WTC11 (cell line): Measurements from ENCODE around the gene CCND1. TPM values are rescaled to one million over a fixed set of nuclear protein-coding genes. Genes with fewer than 3 reads are reported as not detected.

Experiments
- ATAC-seq: fragments of 200-7000 bp; cut with Tn5 transposase; 2 replicates; pipeline ENCODE4 v1.10.0; 2021; ENCODE audit warnings: mild to moderate bottlenecking, moderate library complexity
- CTCF ChIA-PET: fragments of 300-600 bp; sonication (Branson Sonifier 250); formaldehyde crosslinking; loops from one replicate; lab custom pipeline; 2021; ENCODE audit warnings: antibody characterized with exemption; lab: Charles Lee
- POLR2A ChIA-PET: fragments of 350-600 bp; sonication (Branson Sonifier 250); formaldehyde crosslinking; loops from one replicate; lab custom pipeline; 2021; ENCODE audit warnings: antibody characterized with exemption; lab: Charles Lee
- DNase-seq: peaks from one replicate; pipeline ENCODE4 v3.0.0; 2021; ENCODE audit warnings: low spot score
- H3K27ac Mint-ChIP-seq: 2 replicates; pipeline ENCODE4 v1.8.0; 2021; ENCODE audit warnings: mixed read lengths
- H3K27me3 Mint-ChIP-seq: 2 replicates; pipeline ENCODE4 v1.8.0; 2021; ENCODE audit warnings: low read depth, mild to moderate bottlenecking, moderate library complexity, mixed read lengths
- H3K36me3 Mint-ChIP-seq: 2 replicates; pipeline ENCODE4 v1.8.0; 2021; ENCODE audit warnings: mixed read lengths
- H3K4me1 Mint-ChIP-seq: 2 replicates; pipeline ENCODE4 v1.8.0; 2022; ENCODE audit warnings: mixed read lengths
- H3K4me3 Mint-ChIP-seq: 2 replicates; pipeline ENCODE4 v1.8.0; 2021; ENCODE audit warnings: mild to moderate bottlenecking, moderate library complexity, mixed read lengths
- H3K9me3 Mint-ChIP-seq: 2 replicates; pipeline ENCODE4 v1.8.0; 2021; ENCODE audit warnings: mixed read lengths
- E2F5 ChIP-seq: sonication (generic); formaldehyde crosslinking; IDR thresholded peaks from 2 replicates; pipeline ENCODE4 v1.8.1; 2022; ENCODE audit warnings: mild to moderate bottlenecking, moderate library complexity, missing genetic modification reagents
- EMX1 ChIP-seq: fragments of 250-450 bp; sonication (Bioruptor Pico); IDR thresholded peaks from 2 replicates; pipeline ENCODE4 v1.8.0; 2021; ENCODE audit warnings: mild to moderate bottlenecking
- FOXJ3 ChIP-seq: sonication (generic); formaldehyde crosslinking; IDR thresholded peaks from 2 replicates; pipeline ENCODE4 v1.9.0; 2021; ENCODE audit warnings: missing genetic modification reagents, mild to moderate bottlenecking, borderline replicate concordance
- FOXP1 ChIP-seq: sonication (generic); formaldehyde crosslinking; IDR thresholded peaks from 2 replicates; pipeline ENCODE4 v1.8.0; 2022; ENCODE audit warnings: missing genetic modification reagents, mild to moderate bottlenecking, moderate library complexity, borderline replicate concordance
- GABPB1 ChIP-seq: sonication (generic); formaldehyde crosslinking; IDR thresholded peaks from 2 replicates; pipeline ENCODE4 v1.8.1; 2023; ENCODE audit warnings: mild to moderate bottlenecking, missing genetic modification reagents
- IRF1 ChIP-seq: sonication (generic); formaldehyde crosslinking; IDR thresholded peaks from 2 replicates; pipeline ENCODE4 v1.8.0; 2023; ENCODE audit warnings: missing genetic modification reagents
- JUN ChIP-seq: sonication (generic); formaldehyde crosslinking; IDR thresholded peaks from 2 replicates; pipeline ENCODE4 v1.8.0; 2023; ENCODE audit warnings: mild to moderate bottlenecking, missing genetic modification reagents
- KAT7 ChIP-seq: sonication (generic); formaldehyde crosslinking; IDR thresholded peaks from 2 replicates; pipeline ENCODE4 v1.8.1; 2023; ENCODE audit warnings: missing genetic modification reagents, mild to moderate bottlenecking, borderline replicate concordance
- PRRX2 ChIP-seq: fragments of 250-450 bp; sonication (Bioruptor Pico); IDR thresholded peaks from 2 replicates; pipeline ENCODE4 v1.8.0; 2021; ENCODE audit warnings: mild to moderate bottlenecking
- SOX15 ChIP-seq: fragments of 250-450 bp; sonication (Bioruptor Pico); IDR thresholded peaks from 2 replicates; pipeline ENCODE4 v1.9.0; 2021; ENCODE audit warnings: mild to moderate bottlenecking
- TEAD1 ChIP-seq: sonication (generic); formaldehyde crosslinking; IDR thresholded peaks from 2 replicates; pipeline ENCODE4 v1.8.0; 2022; ENCODE audit warnings: mild to moderate bottlenecking, missing genetic modification reagents
- TEAD4 ChIP-seq: sonication (generic); formaldehyde crosslinking; IDR thresholded peaks from 2 replicates; pipeline ENCODE4 v1.8.0; 2022; ENCODE audit warnings: mild to moderate bottlenecking, missing genetic modification reagents
- TP53 ChIP-seq: sonication (generic); formaldehyde crosslinking; IDR thresholded peaks from 2 replicates; pipeline ENCODE4 v1.8.1; 2023; ENCODE audit warnings: mild to moderate bottlenecking, missing genetic modification reagents
- ZNF121 ChIP-seq: sonication (generic); formaldehyde crosslinking; IDR thresholded peaks from 2 replicates; pipeline ENCODE4 v1.8.0; 2023; ENCODE audit warnings: missing genetic modification reagents
- ZNF232 ChIP-seq: sonication (generic); formaldehyde crosslinking; IDR thresholded peaks from 2 replicates; pipeline ENCODE4 v1.8.0; 2022; ENCODE audit warnings: mild to moderate bottlenecking, missing genetic modification reagents
- ZNF423 ChIP-seq: fragments of 250-450 bp; sonication (Bioruptor Pico); IDR thresholded peaks from 2 replicates; pipeline ENCODE4 v2.1.2; 2022; ENCODE audit warnings: mild to moderate bottlenecking, moderate library complexity
- ZNF532 ChIP-seq: fragments of 250-450 bp; sonication (Bioruptor Pico); IDR thresholded peaks from 2 replicates; pipeline ENCODE4 v1.9.0; 2021; ENCODE audit warnings: mild to moderate bottlenecking, borderline replicate concordance
- ZSCAN18 ChIP-seq: fragments of 250-450 bp; sonication (Bioruptor Pico); IDR thresholded peaks from 2 replicates; pipeline ENCODE4 v2.1.2; 2022; ENCODE audit warnings: mild to moderate bottlenecking, moderate library complexity
- total RNA-seq: library from RNA; stranded (reverse); gene quantifications from 3 replicates; pipeline ENCODE4 v1.2.3, GENCODE V29; 2021

CCND1 gene
- total RNA-seq, 1 experiment from 2014 or later, result 212 TPM

- Mint-ChIP-seq H3K9me3 (no peaks in the 10 kb centered on the region), H3K4me1 (peaks cover 28% of the 10 kb centered on the region), H3K27ac (0 out of 2 replicates have a peak overlapping the region, but pooled peaks have one; percentile 57), H3K27me3 (no peaks in the 10 kb centered on the region), H3K36me3 (peaks cover 8% of the 10 kb centered on the region), H3K4me3 (no peak overlapping the region)
- no peak for ATAC-seq
- POLR2A ChIA-PET, result interaction anchor here (1.2 to 1.7 kb wide), 3 partner anchors 8 to 18 kb away, joined by 4 to 5 read pairs (median 4); partner anchors contain the start of gene LTO1
- DNase-seq, result no peak
- no peak for TF ChIP-seq TP53 (CRISPR knock-in tag)
- no peak for TF ChIP-seq KAT7 (CRISPR knock-in tag)
- no peak for TF ChIP-seq EMX1 (CRISPR knock-in tag)
- TF ChIP-seq IRF1 (CRISPR knock-in tag), result no peak
- no peak for TF ChIP-seq PRRX2 (CRISPR knock-in tag)
- TF ChIP-seq SOX15 (CRISPR knock-in tag), result no peak
- no peak for TF ChIP-seq ZNF423 (CRISPR knock-in tag)
- no peak for TF ChIP-seq FOXJ3 (CRISPR knock-in tag)
- no peak for TF ChIP-seq JUN (CRISPR knock-in tag)
- TF ChIP-seq ZNF532 (CRISPR knock-in tag), result no peak
- no peak for TF ChIP-seq E2F5 (CRISPR knock-in tag)
- TF ChIP-seq ZNF232, result no peak
- CTCF ChIA-PET, result interaction anchor here (0.9 to 5.8 kb wide), 5 partner anchors 13 to 556 kb away, joined by 4 to 34 read pairs (median 23); no protein-coding TSS in a partner anchor
Observed at GRCh38 chr11:69657456-69657910, 16.5 kb downstream of the CCND1 start.

- Mint-ChIP-seq H3K27ac (peak overlapping the region; percentile 19; the same call in 1 of the 2 replicates), H3K27me3 (no peaks in the 10 kb centered on the region), H3K4me3 (no peak overlapping the region), H3K36me3 (peaks cover 3% of the 10 kb centered on the region), H3K9me3 (no peaks in the 10 kb centered on the region), H3K4me1 (peaks cover 25% of the 10 kb centered on the region)
- DNase-seq, result peak; percentile 78
- peak; percentile 27; the same call in 1 of the 2 replicates for TF ChIP-seq TEAD1
- TF ChIP-seq ZNF121 (CRISPR knock-in tag), result peak; percentile 68; the same call in 1 of the 2 replicates
- 0 out of 2 replicates have a peak, but pooled peaks have one; percentile 31 for TF ChIP-seq TEAD4 (CRISPR knock-in tag)
- peak; percentile 90 for TF ChIP-seq GABPB1 (CRISPR knock-in tag)
- no peak for TF ChIP-seq FOXJ3 (CRISPR knock-in tag)
- peak; percentile 24; the same call in 1 of the 2 replicates for TF ChIP-seq FOXP1 (CRISPR knock-in tag)
- TF ChIP-seq ZSCAN18 (CRISPR knock-in tag), result no peak
- CTCF ChIA-PET, result interaction anchor here (0.5 to 5.8 kb wide), 10 partner anchors 12 to 562 kb away, joined by 3 to 34 read pairs (median 6); no protein-coding TSS in a partner anchor
- ATAC-seq, result peak; percentile 65
- POLR2A ChIA-PET, result interaction anchor here (1.2 to 1.7 kb wide), 3 partner anchors 9 to 19 kb away, joined by 4 to 5 read pairs (median 4); partner anchors contain the start of gene LTO1
Observed at GRCh38 chr11:69657911-69658625, 17.1 kb downstream of the CCND1 start.
